GM12878 (cell line): Measurements from ENCODE around the gene CTBS. TPM values are rescaled to one million over a fixed set of nuclear protein-coding genes. Genes with fewer than 3 reads are reported as not detected.
A peak's percentile ranks its signal among the peaks of the same experiment; 100 is the strongest.

Source experiments
- BRCA1 ChIP-seq: IDR thresholded peaks from 2 replicates; pipeline ENCODE4 v1.6.1; 2011; ENCODE audit warnings: low read depth, low read length, improper control_type of control experiment
- FOS ChIP-seq: IDR thresholded peaks from 3 replicates; pipeline ENCODE4 v1.6.1; 2011; ENCODE audit warnings: borderline replicate concordance; ENCODE audit not compliant: insufficient read length; ENCODE audit errors: extremely low read depth
- GABPA ChIP-seq: IDR thresholded peaks from 2 replicates; pipeline ENCODE4 v1.6.1; 2014; ENCODE audit warnings: antibody characterized with exemption, low read depth, mild to moderate bottlenecking, inconsistent platforms
- HCFC1 ChIP-seq: fragments of 150-350 bp; IDR thresholded peaks from 2 replicates; pipeline ENCODE4 v1.6.1; 2014; ENCODE audit warnings: low read length
- JUND ChIP-seq: IDR thresholded peaks from 2 replicates; pipeline ENCODE4 v1.6.1; 2012; ENCODE audit warnings: low read depth, mild to moderate bottlenecking, low read length, improper control_type of control experiment, moderate library complexity
- MEF2A ChIP-seq: IDR thresholded peaks from 2 replicates; pipeline ENCODE4 v1.6.1; 2011; ENCODE audit warnings: low read depth, mild to moderate bottlenecking, low read length, moderate library complexity; ENCODE audit not compliant: insufficient read depth
- MTA3 ChIP-seq: IDR thresholded peaks from 2 replicates; pipeline ENCODE4 v1.6.1; 2012; ENCODE audit warnings: low read length, inconsistent platforms, borderline replicate concordance
- POLR2AphosphoS5 ChIP-seq: IDR thresholded peaks from 2 replicates; pipeline ENCODE4 v1.6.1; 2011; ENCODE audit warnings: mild to moderate bottlenecking, low read length, inconsistent platforms
- RAD21 ChIP-seq: IDR thresholded peaks from 2 replicates; pipeline ENCODE4 v1.6.1; 2011; ENCODE audit warnings: mild to moderate bottlenecking, low read depth, low read length, moderate library complexity; ENCODE audit not compliant: insufficient read depth
- RELB ChIP-seq: fragments of 450-650 bp; IDR thresholded peaks from 2 replicates; pipeline ENCODE4 v1.6.1; 2017; ENCODE audit warnings: low read depth, mild to moderate bottlenecking, moderate library complexity
- RUNX3 ChIP-seq: IDR thresholded peaks from 2 replicates; pipeline ENCODE4 v1.6.1; 2012; ENCODE audit warnings: low read length, inconsistent platforms
- SMARCA5 ChIP-seq: fragments of 450-650 bp; IDR thresholded peaks from 2 replicates; pipeline ENCODE4 v1.6.1; 2017; ENCODE audit warnings: mild to moderate bottlenecking
- STAT3 ChIP-seq: IDR thresholded peaks from 2 replicates; pipeline ENCODE4 v1.6.1; 2011; ENCODE audit warnings: low read depth, low read length, improper control_type of control experiment
- TBL1XR1 ChIP-seq: IDR thresholded peaks from 2 replicates; pipeline ENCODE4 v1.6.1; 2012; ENCODE audit warnings: low read depth, low read length, improper control_type of control experiment
- polyA plus RNA-seq, 11 experiments: library from polyadenylated mRNA; depleted of rRNA in 4 of 11; unstranded in 6 of 11; stranded (reverse) in 5 of 11; fragments of >200 nt; fragmentation: Nextera tagmentation in 4 of 11; fragmentation: Illumina TruSeq in 1 of 11; extraction: Ambion mirVana in 4 of 11; extraction: Trizol in 1 of 11; gene quantifications; 1 replicate in 1 of 11; 2 replicates in 10 of 11; pipeline versions ENCODE4 v1.2.1 to v1.2.3, GENCODE V29; 2011 to 2016; ENCODE audit warnings: inconsistent platforms in 2 of 11, missing spikeins in 2 of 11, low read depth in 1 of 11
- total RNA-seq, 4 experiments: library from RNA; depleted of rRNA in 3 of 4; stranded (reverse); fragments of >200 nt in 3 of 4; fragmentation: Illumina TruSeq in 1 of 4; extraction: Trizol in 1 of 4; gene quantifications; 2 replicates each; pipeline versions ENCODE4 v1.2.1 to v1.2.3, GENCODE V29; 2013 to 2021
- TF ChIP-seq, protein P1 (sequence below): fragments of 450-650 bp; conservative IDR thresholded peaks from 2 replicates; pipeline ENCODE4 v1.6.1; 2017; ENCODE audit warnings: mild to moderate bottlenecking, moderate library complexity
- TF ChIP-seq, protein P2 (sequence below): IDR thresholded peaks from 2 replicates; pipeline ENCODE4 v1.6.1; 2012; ENCODE audit warnings: mild to moderate bottlenecking, low read depth, low read length
- TF ChIP-seq, protein P3 (sequence below): IDR thresholded peaks from 2 replicates; pipeline ENCODE4 v1.6.1; 2011; ENCODE audit warnings: mild to moderate bottlenecking, low read depth, low read length, moderate library complexity; ENCODE audit not compliant: insufficient replicate concordance
- TF ChIP-seq, protein P4 (sequence below): fragments of 450-650 bp; IDR thresholded peaks from 2 replicates; pipeline ENCODE4 v1.6.1; 2017; ENCODE audit warnings: antibody characterized with exemption, mild to moderate bottlenecking, moderate library complexity

CTBS gene
- total and polyA plus RNA-seq, 10 of the 15 experiments (the other 5 are each of a cell fraction or from before 2014, with no cell fraction given): 4.3 to 21.2 (median 12.3) TPM

DNA sequence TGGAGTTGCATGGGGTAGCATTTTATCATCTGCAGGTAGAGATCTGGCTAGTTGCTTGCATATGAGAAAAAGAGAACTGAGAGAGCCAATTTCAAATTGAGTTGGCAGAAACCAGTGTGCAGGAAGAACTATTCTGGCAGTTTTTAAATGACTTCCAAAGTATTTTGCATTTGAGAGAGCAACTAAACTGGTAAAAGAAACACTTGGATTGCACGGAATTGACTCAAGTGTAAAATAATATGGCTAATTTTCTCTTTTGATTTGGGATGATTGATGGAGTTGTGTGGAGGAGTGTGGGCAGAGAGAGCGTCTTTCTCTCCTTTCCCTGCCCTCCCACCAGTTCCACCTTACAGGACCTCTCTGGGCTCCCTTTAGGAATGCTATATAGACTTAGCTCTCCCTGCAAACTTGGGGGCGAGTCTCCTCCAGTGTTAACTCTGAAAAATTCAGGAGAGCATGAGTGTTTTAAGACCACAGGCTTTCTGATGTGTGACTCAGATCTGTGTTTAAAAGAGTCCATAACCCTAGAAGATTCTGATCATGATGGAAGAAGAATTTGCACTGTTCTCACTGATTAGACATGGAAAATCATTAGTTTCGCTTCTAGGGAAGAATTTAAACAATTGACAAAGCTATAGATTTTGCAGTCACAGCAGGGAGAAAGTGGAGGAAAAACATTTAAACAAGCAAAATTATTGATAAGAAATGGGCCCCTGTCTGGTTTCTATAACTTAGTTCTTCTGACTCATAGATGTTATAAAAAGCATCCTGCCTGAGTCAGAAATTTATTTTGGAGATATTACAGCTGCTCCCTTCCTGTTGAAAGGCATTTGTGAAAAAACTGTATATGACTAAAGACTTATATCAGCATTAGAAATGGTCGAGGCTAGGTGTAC lies 24.9 kb upstream of the CTBS start (continued):
- TF ChIP-seq, protein P1, sequence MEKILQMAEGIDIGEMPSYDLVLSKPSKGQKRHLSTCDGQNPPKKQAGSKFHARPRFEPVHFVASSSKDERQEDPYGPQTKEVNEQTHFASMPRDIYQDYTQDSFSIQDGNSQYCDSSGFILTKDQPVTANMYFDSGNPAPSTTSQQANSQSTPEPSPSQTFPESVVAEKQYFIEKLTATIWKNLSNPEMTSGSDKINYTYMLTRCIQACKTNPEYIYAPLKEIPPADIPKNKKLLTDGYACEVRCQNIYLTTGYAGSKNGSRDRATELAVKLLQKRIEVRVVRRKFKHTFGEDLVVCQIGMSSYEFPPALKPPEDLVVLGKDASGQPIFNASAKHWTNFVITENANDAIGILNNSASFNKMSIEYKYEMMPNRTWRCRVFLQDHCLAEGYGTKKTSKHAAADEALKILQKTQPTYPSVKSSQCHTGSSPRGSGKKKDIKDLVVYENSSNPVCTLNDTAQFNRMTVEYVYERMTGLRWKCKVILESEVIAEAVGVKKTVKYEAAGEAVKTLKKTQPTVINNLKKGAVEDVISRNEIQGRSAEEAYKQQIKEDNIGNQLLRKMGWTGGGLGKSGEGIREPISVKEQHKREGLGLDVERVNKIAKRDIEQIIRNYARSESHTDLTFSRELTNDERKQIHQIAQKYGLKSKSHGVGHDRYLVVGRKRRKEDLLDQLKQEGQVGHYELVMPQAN: no peak
- no peak for TF ChIP-seq BRCA1
- no peak for TF ChIP-seq FOS
- peak; percentile 74 for TF ChIP-seq MTA3
- TF ChIP-seq RUNX3: peak; percentile 72
- peak; percentile 7; the same call in 1 of the 2 replicates for TF ChIP-seq RAD21
- TF ChIP-seq, protein P2, sequence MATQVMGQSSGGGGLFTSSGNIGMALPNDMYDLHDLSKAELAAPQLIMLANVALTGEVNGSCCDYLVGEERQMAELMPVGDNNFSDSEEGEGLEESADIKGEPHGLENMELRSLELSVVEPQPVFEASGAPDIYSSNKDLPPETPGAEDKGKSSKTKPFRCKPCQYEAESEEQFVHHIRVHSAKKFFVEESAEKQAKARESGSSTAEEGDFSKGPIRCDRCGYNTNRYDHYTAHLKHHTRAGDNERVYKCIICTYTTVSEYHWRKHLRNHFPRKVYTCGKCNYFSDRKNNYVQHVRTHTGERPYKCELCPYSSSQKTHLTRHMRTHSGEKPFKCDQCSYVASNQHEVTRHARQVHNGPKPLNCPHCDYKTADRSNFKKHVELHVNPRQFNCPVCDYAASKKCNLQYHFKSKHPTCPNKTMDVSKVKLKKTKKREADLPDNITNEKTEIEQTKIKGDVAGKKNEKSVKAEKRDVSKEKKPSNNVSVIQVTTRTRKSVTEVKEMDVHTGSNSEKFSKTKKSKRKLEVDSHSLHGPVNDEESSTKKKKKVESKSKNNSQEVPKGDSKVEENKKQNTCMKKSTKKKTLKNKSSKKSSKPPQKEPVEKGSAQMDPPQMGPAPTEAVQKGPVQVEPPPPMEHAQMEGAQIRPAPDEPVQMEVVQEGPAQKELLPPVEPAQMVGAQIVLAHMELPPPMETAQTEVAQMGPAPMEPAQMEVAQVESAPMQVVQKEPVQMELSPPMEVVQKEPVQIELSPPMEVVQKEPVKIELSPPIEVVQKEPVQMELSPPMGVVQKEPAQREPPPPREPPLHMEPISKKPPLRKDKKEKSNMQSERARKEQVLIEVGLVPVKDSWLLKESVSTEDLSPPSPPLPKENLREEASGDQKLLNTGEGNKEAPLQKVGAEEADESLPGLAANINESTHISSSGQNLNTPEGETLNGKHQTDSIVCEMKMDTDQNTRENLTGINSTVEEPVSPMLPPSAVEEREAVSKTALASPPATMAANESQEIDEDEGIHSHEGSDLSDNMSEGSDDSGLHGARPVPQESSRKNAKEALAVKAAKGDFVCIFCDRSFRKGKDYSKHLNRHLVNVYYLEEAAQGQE: no peak
- TF ChIP-seq, protein P3, sequence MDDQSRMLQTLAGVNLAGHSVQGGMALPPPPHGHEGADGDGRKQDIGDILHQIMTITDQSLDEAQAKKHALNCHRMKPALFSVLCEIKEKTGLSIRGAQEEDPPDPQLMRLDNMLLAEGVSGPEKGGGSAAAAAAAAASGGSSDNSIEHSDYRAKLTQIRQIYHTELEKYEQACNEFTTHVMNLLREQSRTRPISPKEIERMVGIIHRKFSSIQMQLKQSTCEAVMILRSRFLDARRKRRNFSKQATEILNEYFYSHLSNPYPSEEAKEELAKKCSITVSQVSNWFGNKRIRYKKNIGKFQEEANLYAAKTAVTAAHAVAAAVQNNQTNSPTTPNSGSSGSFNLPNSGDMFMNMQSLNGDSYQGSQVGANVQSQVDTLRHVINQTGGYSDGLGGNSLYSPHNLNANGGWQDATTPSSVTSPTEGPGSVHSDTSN: no peak
- TF ChIP-seq, protein P4, sequence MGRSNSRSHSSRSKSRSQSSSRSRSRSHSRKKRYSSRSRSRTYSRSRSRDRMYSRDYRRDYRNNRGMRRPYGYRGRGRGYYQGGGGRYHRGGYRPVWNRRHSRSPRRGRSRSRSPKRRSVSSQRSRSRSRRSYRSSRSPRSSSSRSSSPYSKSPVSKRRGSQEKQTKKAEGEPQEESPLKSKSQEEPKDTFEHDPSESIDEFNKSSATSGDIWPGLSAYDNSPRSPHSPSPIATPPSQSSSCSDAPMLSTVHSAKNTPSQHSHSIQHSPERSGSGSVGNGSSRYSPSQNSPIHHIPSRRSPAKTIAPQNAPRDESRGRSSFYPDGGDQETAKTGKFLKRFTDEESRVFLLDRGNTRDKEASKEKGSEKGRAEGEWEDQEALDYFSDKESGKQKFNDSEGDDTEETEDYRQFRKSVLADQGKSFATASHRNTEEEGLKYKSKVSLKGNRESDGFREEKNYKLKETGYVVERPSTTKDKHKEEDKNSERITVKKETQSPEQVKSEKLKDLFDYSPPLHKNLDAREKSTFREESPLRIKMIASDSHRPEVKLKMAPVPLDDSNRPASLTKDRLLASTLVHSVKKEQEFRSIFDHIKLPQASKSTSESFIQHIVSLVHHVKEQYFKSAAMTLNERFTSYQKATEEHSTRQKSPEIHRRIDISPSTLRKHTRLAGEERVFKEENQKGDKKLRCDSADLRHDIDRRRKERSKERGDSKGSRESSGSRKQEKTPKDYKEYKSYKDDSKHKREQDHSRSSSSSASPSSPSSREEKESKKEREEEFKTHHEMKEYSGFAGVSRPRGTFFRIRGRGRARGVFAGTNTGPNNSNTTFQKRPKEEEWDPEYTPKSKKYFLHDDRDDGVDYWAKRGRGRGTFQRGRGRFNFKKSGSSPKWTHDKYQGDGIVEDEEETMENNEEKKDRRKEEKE: no peak
- TF ChIP-seq POLR2AphosphoS5: no peak
- TF ChIP-seq JUND: no peak
- no peak for TF ChIP-seq RELB
- TF ChIP-seq TBL1XR1: 0 out of 2 replicates have a peak, but pooled peaks have one; percentile 33
- TF ChIP-seq HCFC1: no peak
- TF ChIP-seq GABPA: peak; percentile 61
- no peak for TF ChIP-seq SMARCA5
- TF ChIP-seq MEF2A: peak; percentile 99
- no peak for TF ChIP-seq STAT3
